ENCODE results near the gene GAPDH. TPM values are rescaled to one million over a fixed set of nuclear protein-coding genes. Genes with fewer than 3 reads are reported as not detected.
A peak's percentile ranks its signal among the peaks of the same experiment; 100 is the strongest.

GAPDH gene
- total RNA-seq, 1 donor from 2014 or later = 3,866 TPM

DNA sequence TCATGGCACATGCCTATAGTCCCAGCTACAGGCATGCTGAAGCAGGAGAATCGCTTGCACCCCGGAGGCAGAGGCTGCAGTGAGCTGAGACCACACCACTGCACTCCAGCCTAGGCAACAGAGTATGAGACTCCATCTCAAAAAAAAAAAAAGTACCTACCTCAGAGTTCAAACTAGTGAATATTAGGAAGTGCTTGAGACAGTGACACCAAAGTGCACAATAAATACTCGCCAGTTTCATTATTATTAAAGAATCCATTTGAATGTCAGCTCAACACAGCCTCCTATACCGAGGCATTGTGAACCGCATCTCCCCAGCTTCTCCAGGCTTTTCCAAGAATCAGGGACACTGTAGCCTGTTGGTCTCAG lies 5.0 kb downstream of the GAPDH start:
- Histone ChIP-seq H4K20me1 (ENCODE audit: low read depth) (peaks cover 71% of the 10 kb centered on the region), H3K27me3 (no peaks in the 10 kb centered on the region), H3K4me3 (no peak overlapping the region), H3K9ac (no peak overlapping the region), H3K79me2 (ENCODE audit: low read depth) (peaks cover 34% of the 10 kb centered on the region), H3F3A (ENCODE audit: low read depth) (peaks cover 72% of the 10 kb centered on the region), H3K27ac (no peak overlapping the region), H3K4me1 (peaks cover 11% of the 10 kb centered on the region), H3K4me2 (no peak overlapping the region), H2AFZ (replicated peaks) (no peak overlapping the region), H3K9me3 (ENCODE audit: low read depth) (no peaks in the 10 kb centered on the region), H3K36me3 (peaks cover 6% of the 10 kb centered on the region)
- peaks cover 20% of the 10 kb centered on the region for H3K36me3 Mint-ChIP-seq
- no peaks in the 10 kb centered on the region for H3K9me3 Mint-ChIP-seq
- H3K4me3 Mint-ChIP-seq = peak overlapping the region; percentile 30
- TF ChIP-seq EZH2phosphoT487 (IDR thresholded peaks at IDR 0.05) (no peak), EZH2 (IDR thresholded peaks at IDR 0.05) (no peak)
- TF ChIP-seq, protein P1, sequence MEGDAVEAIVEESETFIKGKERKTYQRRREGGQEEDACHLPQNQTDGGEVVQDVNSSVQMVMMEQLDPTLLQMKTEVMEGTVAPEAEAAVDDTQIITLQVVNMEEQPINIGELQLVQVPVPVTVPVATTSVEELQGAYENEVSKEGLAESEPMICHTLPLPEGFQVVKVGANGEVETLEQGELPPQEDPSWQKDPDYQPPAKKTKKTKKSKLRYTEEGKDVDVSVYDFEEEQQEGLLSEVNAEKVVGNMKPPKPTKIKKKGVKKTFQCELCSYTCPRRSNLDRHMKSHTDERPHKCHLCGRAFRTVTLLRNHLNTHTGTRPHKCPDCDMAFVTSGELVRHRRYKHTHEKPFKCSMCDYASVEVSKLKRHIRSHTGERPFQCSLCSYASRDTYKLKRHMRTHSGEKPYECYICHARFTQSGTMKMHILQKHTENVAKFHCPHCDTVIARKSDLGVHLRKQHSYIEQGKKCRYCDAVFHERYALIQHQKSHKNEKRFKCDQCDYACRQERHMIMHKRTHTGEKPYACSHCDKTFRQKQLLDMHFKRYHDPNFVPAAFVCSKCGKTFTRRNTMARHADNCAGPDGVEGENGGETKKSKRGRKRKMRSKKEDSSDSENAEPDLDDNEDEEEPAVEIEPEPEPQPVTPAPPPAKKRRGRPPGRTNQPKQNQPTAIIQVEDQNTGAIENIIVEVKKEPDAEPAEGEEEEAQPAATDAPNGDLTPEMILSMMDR (IDR thresholded peaks at IDR 0.05) = no peak
- no peak for DNase-seq (ENCODE audit: low spot score)
- H3K27ac Mint-ChIP-seq = no peak overlapping the region
- H3K4me1 Mint-ChIP-seq = peaks cover 38% of the 10 kb centered on the region
- peaks cover 12% of the 10 kb centered on the region for H3K27me3 Mint-ChIP-seq (ENCODE audit: insufficient read depth, low read depth)

DNA sequence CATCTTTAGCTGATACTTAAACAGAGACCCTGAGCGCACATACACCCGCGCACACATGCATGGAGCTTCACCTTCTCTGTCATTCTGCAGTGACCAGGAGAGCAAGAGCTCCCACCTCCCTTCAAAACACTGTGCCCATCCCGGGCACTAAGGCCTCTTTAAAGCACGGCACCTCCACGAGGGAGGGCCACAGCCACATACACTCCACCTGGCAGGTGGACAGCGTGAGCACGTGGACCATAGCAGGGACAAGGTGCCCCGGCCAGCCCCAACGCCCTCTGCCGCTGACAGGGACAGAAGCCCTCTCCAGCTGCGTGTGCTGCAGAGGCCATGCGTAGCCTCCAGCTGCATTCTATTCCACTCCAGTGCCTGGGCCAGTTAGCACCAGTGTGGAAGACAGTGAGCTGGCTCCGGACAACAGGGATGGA lies 5.4 kb downstream of the GAPDH start:
- Histone ChIP-seq H3K27ac (peak overlapping the region; percentile 33), H2AFZ (replicated peaks) (no peak overlapping the region), H3K9ac (no peak overlapping the region)

DNA sequence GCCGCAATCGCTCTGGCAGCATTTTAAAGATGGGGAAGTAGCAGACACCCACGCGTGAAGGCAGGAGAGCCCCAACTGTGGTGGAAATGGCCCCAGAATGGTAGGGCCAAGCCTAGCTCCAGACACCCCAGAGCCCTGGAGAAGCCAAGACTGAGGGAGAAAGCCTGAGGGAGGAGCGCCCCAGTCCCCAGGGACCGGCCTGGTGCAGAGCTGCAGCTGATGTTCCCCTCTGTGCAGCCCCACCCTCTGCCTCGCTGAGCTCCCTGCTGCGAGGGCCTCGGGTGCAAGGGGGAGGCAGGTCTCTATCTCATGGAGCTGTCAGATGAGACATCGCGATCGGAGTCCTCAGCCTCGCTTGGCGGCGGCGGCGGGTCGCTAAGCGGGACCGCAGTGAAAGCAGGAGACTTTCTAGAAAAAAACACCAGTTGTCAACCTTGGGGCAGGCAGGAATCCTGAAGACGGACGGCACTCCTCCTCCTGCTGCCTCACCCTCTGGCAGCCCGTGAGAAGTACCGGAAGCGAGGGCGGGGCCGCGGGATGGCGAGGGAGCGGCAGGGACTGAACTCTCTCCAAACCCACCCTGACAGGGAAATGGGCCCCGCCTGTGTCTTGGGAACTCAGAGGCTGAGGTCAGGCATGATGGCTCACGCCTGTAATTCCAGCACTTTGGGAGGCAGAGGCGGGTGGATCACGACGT lies 6.0 kb downstream of the GAPDH start:
- peaks cover 38% of the 10 kb centered on the region for H3K4me1 Mint-ChIP-seq
- H3K36me3 ChIP-seq = peaks cover 6% of the 10 kb centered on the region
- H3K9me3 Mint-ChIP-seq = no peaks in the 10 kb centered on the region
- peak overlapping the region; percentile 33 for H3K27ac ChIP-seq
- TF ChIP-seq, protein P1 (IDR thresholded peaks at IDR 0.05) = no peak
- no peak for TF ChIP-seq EZH2phosphoT487 (IDR thresholded peaks at IDR 0.05)
- H3K9me3 ChIP-seq (ENCODE audit: low read depth) = no peaks in the 10 kb centered on the region
- peak overlapping the region; percentile 34 for H3K4me2 ChIP-seq
- no peak overlapping the region for H3K4me3 ChIP-seq
- H4K20me1 ChIP-seq (ENCODE audit: low read depth) = peaks cover 61% of the 10 kb centered on the region
- H3K9ac ChIP-seq = no peak overlapping the region
- peaks cover 23% of the 10 kb centered on the region for H3K36me3 Mint-ChIP-seq
- peaks cover 24% of the 10 kb centered on the region for H3K79me2 ChIP-seq (ENCODE audit: low read depth)
- peak; percentile 75 for DNase-seq (ENCODE audit: low spot score)
- peaks cover 11% of the 10 kb centered on the region for H3K4me1 ChIP-seq
- H3K27me3 Mint-ChIP-seq (ENCODE audit: insufficient read depth, low read depth) = peaks cover 13% of the 10 kb centered on the region
- H2AFZ ChIP-seq (replicated peaks) = no peak overlapping the region
- H3F3A ChIP-seq (ENCODE audit: low read depth) = peaks cover 65% of the 10 kb centered on the region
- H3K27me3 ChIP-seq = no peaks in the 10 kb centered on the region
- no peak overlapping the region for H3K4me3 Mint-ChIP-seq
- no peak overlapping the region for H3K27ac Mint-ChIP-seq

More for the DNA sequence above, 5.4 kb downstream of the GAPDH start:
- Histone ChIP-seq H3K4me2 (no peak overlapping the region), H3K4me1 (peaks cover 11% of the 10 kb centered on the region), H3K9me3 (ENCODE audit: low read depth) (no peaks in the 10 kb centered on the region), H3K79me2 (ENCODE audit: low read depth) (peaks cover 30% of the 10 kb centered on the region), H3F3A (ENCODE audit: low read depth) (peaks cover 71% of the 10 kb centered on the region), H4K20me1 (ENCODE audit: low read depth) (peaks cover 67% of the 10 kb centered on the region), H3K27me3 (no peaks in the 10 kb centered on the region), H3K36me3 (peaks cover 6% of the 10 kb centered on the region), H3K4me3 (no peak overlapping the region)
- Mint-ChIP-seq H3K27ac (no peak overlapping the region), H3K9me3 (no peaks in the 10 kb centered on the region), H3K36me3 (peaks cover 23% of the 10 kb centered on the region), H3K27me3 (ENCODE audit: insufficient read depth, low read depth) (peaks cover 13% of the 10 kb centered on the region), H3K4me1 (peaks cover 38% of the 10 kb centered on the region), H3K4me3 (no peak overlapping the region)
- peak; percentile 41 for DNase-seq (ENCODE audit: low spot score)
- no peak for TF ChIP-seq EZH2phosphoT487 (IDR thresholded peaks at IDR 0.05)
- TF ChIP-seq, protein P1 (IDR thresholded peaks at IDR 0.05) = no peak
- no peak for TF ChIP-seq EZH2 (IDR thresholded peaks at IDR 0.05)
